ENCODE data around the gene APLP2. TPM values are rescaled to one million over a fixed set of nuclear protein-coding genes. Genes with fewer than 3 reads are reported as not detected.
A peak's percentile ranks its signal among the peaks of the same experiment; 100 is the strongest.

APLP2 gene
- total and polyA plus RNA-seq, 2 of the 4 experiments (the other 2 are of a cell fraction), result 127 to 235 TPM

GRCh38 chr11:130055617-130056016 is 14.1 kb upstream of the APLP2 start:
- Histone ChIP-seq H4K20me1 (ENCODE audit: insufficient read depth, low read length) (no peaks in the 10 kb centered on the region), H2BK5ac (ENCODE audit: low read depth, low read length, poor library complexity, severe bottlenecking) (no peak overlapping the region), H3K9ac (ENCODE audit: low read depth, low read length) (no peak overlapping the region), H2BK15ac (ENCODE audit: low read depth, low read length) (no peak overlapping the region), H3K27me3 (ENCODE audit: control insufficient read depth, insufficient read depth, low read length) (peaks cover 36% of the 10 kb centered on the region), H3K36me3 (ENCODE audit: control insufficient read depth, insufficient read depth, low read length) (no peaks in the 10 kb centered on the region), H3K79me1 (ENCODE audit: low read depth in 1 of 2, low read length in 2 of 2) (no peaks in the 10 kb centered on the region), H3K18ac (ENCODE audit: low read depth, low read length) (no peak overlapping the region), H3K4me1 (ENCODE audit: control insufficient read depth, insufficient read depth, low read length) (no peaks in the 10 kb centered on the region), H3K23ac (ENCODE audit: low read depth, low read length) (no peak overlapping the region), H3K4me2 (ENCODE audit: low read depth, low read length) (no peak overlapping the region), H3K9me1 (ENCODE audit: insufficient read depth, low read length) (no peaks in the 10 kb centered on the region), H2AK9ac (replicated peaks; ENCODE audit: low read depth, low read length, poor library complexity) (no peak overlapping the region), H3K27ac (ENCODE audit: insufficient read depth, low read length) (no peak overlapping the region), H2BK20ac (ENCODE audit: low read depth, low read length) (no peak overlapping the region), H4K8ac (ENCODE audit: low read depth in 2 of 2, low read length in 2 of 2) (no peak overlapping the region), H4K91ac (ENCODE audit: insufficient read depth, low read depth, low read length) (no peak overlapping the region), H3K9me3 (ENCODE audit: control insufficient read depth, insufficient read depth, low read length) (peaks cover 4% of the 10 kb centered on the region; the same call in 1 of the 2 replicates), H2AK5ac (ENCODE audit: low read depth, low read length) (no peak overlapping the region), H3K4me3 (ENCODE audit: insufficient read depth, low read depth, low read length) (no peak overlapping the region), H2AFZ (replicated peaks; ENCODE audit: low read length, poor library complexity) (no peak overlapping the region), H2BK120ac (ENCODE audit: low read depth, low read length) (no peak overlapping the region), H4K5ac (ENCODE audit: low read depth, low read length) (no peak overlapping the region), H3K14ac (replicated peaks; ENCODE audit: low read depth, low read length) (no peak overlapping the region), H3K56ac (ENCODE audit: extremely low read depth, insufficient read depth, low read length) (no peak overlapping the region), H3K4ac (ENCODE audit: low read depth, low read length) (no peak overlapping the region)
- ATAC-seq (ENCODE audit: low read depth) (no peak), DNase-seq (no peak)
- dilution Hi-C loops (cut with HindIII; ENCODE audit: low sequenced_read_pairs, unreplicated experiment) (no loop called here), in situ Hi-C loops (cut with MboI; ENCODE audit: low sequenced_read_pairs) (no loop called here), intact Hi-C loops (cut with micrococcal nuclease) (no loop called here)
- no CpG with 5 or more reads among the region's 5 CpGs for WGBS, 2 experiments (ENCODE audit: extremely low coverage in 2 of 2, insufficient read length in 1 of 2)
- no TSS peak for BruUV-seq (replicated peaks)
- TF ChIP-seq POLR2A (IDR thresholded peaks at IDR 0.05; ENCODE audit: low read depth, low read length) (no peak), MAFK (IDR thresholded peaks at IDR 0.05; ENCODE audit: low read depth, low read length) (peak; percentile 51), CEBPB (IDR thresholded peaks at IDR 0.05; ENCODE audit: low read depth, low read length) (no peak)
- ChIA-PET POLR2A (ENCODE audit: unreplicated experiment) (no interaction called here), CTCF (interaction anchor here (0.6 to 1.0 kb wide), 2 partner anchors 47 to 814 kb away, joined by 3 read pairs; no protein-coding TSS in a partner anchor)
